K562 (cell line): ENCODE results near the gene PRRT2. TPM values are rescaled to one million over a fixed set of nuclear protein-coding genes. Genes with fewer than 3 reads are reported as not detected.

Source experiments
- EWSR1 ChIP-seq: fragments of 450-650 bp; IDR thresholded peaks from 2 replicates; pipeline ENCODE4 v1.6.1; 2018; ENCODE audit warnings: borderline replicate concordance, mild to moderate bottlenecking, low read depth, moderate library complexity; ENCODE audit not compliant: partially characterized antibody
- HDAC1 ChIP-seq, 2 experiments: fragments of 450-650 bp; IDR thresholded peaks; 2 replicates each; pipeline ENCODE4 v1.6.1; 2016 to 2017; ENCODE audit warnings: inconsistent platforms in 1 of 2, mild to moderate bottlenecking in 1 of 2, moderate library complexity in 1 of 2
- L3MBTL2 ChIP-seq: fragments of 450-650 bp; IDR thresholded peaks from 2 replicates; pipeline ENCODE4 v1.6.1; 2016; ENCODE audit warnings: mild to moderate bottlenecking, moderate library complexity
- PHB ChIP-seq: fragments of 250-450 bp; sonication (Bioruptor Pico); IDR thresholded peaks from 2 replicates; pipeline ENCODE4 v1.5.0; 2021
- PML ChIP-seq: IDR thresholded peaks from 2 replicates; pipeline ENCODE4 v1.6.1; 2012; ENCODE audit warnings: low read length, inconsistent platforms
- RB1 ChIP-seq: fragments of 450-650 bp; IDR thresholded peaks from 2 replicates; pipeline ENCODE4 v1.6.1; 2017; ENCODE audit warnings: low read depth, mild to moderate bottlenecking
- RFX1 ChIP-seq: fragments of 450-650 bp; IDR thresholded peaks from 2 replicates; pipeline ENCODE4 v1.6.1; 2016; ENCODE audit warnings: mild to moderate bottlenecking, moderate library complexity
- SIN3A ChIP-seq, 2 experiments: fragments of 150-350 bp in 1 of 2; IDR thresholded peaks; 2 replicates each; pipeline ENCODE4 v1.6.1; 2011 to 2016; ENCODE audit warnings: borderline replicate concordance in 2 of 2, low read depth in 2 of 2, low read length in 2 of 2, mild to moderate bottlenecking in 2 of 2, moderate library complexity in 2 of 2; ENCODE audit not compliant: control insufficient read depth in 1 of 2
- SRF ChIP-seq, 2 experiments: fragments of 250-450, 450-650 bp in 1 of 2; sonication (Bioruptor Pico) in 1 of 2; sonication (generic) in 1 of 2; formaldehyde crosslinking; IDR thresholded peaks; 2 replicates each; pipeline versions ENCODE4 v1.5.0 to v1.5.1; 2020 to 2022; ENCODE audit warnings: mild to moderate bottlenecking in 1 of 2, missing genetic modification reagents in 1 of 2
- ZKSCAN3 ChIP-seq: fragments of 250-450 bp; sonication (Bioruptor Pico); IDR thresholded peaks from 2 replicates; pipeline ENCODE4 v1.4.0; 2020
- ZNF431 ChIP-seq: sonication (generic); formaldehyde crosslinking; IDR thresholded peaks from 2 replicates; pipeline ENCODE4 v1.8.0; 2022; ENCODE audit warnings: mild to moderate bottlenecking, missing genetic modification reagents
- ZNF639 ChIP-seq, 2 experiments: fragments of 200-800 bp in 1 of 2; sonication (Bioruptor generic) in 1 of 2; sonication (generic) in 1 of 2; formaldehyde crosslinking in 1 of 2; IDR thresholded peaks in 1 of 2; conservative IDR thresholded peaks in 1 of 2; 2 replicates each; pipeline versions ENCODE4 v1.5.0 to v1.6.1; 2016 to 2020; ENCODE audit warnings: missing compliant biosample characterization in 1 of 2, missing genetic modification characterization in 1 of 2, missing genetic modification reagents in 1 of 2
- polyA plus RNA-seq, 8 experiments: library from polyadenylated mRNA; depleted of rRNA in 4 of 8; stranded (reverse) in 5 of 8; unstranded in 3 of 8; fragments of >200 nt; fragmentation: Nextera tagmentation in 2 of 8; fragmentation: Illumina TruSeq in 1 of 8; extraction: Ambion mirVana in 2 of 8; extraction: Trizol in 1 of 8; gene quantifications; 2 replicates each; pipeline versions ENCODE4 v1.2.1 to v1.2.3, GENCODE V29; 2011 to 2014; ENCODE audit warnings: inconsistent platforms in 1 of 8, missing spikeins in 1 of 8
- total RNA-seq, 7 experiments: library from RNA; depleted of rRNA in 6 of 7; stranded (reverse); fragments of >200 nt in 6 of 7; fragmentation: Illumina TruSeq in 2 of 7; extraction: Trizol in 2 of 7; gene quantifications; 2 replicates each; pipeline versions ENCODE4 v1.2.1 to v1.2.3, GENCODE V29; 2011 to 2021; ENCODE audit warnings: low replicate concordance in 1 of 7
- TF ChIP-seq, protein P1 (sequence below): fragments of 450-650 bp; IDR thresholded peaks from 2 replicates; pipeline ENCODE4 v1.6.1; 2018; ENCODE audit not compliant: partially characterized antibody
- TF ChIP-seq, protein P2 (sequence below): fragments of 200-800 bp; sonication (Bioruptor generic); IDR thresholded peaks from 2 replicates; pipeline ENCODE4 v1.6.1; 2017; ENCODE audit warnings: missing genetic modification characterization, missing compliant biosample characterization

Gene PRRT2
- total and polyA plus RNA-seq, 9 of the 15 experiments (the other 6 are each of a cell fraction or from before 2014, with no cell fraction given), result 0.11 to 1.0 (median 0.42) TPM; not detected in 2

GRCh38 chr16:29811896-29812665 lies at the start of gene PRRT2 (continued):
- TF ChIP-seq, protein P1, sequence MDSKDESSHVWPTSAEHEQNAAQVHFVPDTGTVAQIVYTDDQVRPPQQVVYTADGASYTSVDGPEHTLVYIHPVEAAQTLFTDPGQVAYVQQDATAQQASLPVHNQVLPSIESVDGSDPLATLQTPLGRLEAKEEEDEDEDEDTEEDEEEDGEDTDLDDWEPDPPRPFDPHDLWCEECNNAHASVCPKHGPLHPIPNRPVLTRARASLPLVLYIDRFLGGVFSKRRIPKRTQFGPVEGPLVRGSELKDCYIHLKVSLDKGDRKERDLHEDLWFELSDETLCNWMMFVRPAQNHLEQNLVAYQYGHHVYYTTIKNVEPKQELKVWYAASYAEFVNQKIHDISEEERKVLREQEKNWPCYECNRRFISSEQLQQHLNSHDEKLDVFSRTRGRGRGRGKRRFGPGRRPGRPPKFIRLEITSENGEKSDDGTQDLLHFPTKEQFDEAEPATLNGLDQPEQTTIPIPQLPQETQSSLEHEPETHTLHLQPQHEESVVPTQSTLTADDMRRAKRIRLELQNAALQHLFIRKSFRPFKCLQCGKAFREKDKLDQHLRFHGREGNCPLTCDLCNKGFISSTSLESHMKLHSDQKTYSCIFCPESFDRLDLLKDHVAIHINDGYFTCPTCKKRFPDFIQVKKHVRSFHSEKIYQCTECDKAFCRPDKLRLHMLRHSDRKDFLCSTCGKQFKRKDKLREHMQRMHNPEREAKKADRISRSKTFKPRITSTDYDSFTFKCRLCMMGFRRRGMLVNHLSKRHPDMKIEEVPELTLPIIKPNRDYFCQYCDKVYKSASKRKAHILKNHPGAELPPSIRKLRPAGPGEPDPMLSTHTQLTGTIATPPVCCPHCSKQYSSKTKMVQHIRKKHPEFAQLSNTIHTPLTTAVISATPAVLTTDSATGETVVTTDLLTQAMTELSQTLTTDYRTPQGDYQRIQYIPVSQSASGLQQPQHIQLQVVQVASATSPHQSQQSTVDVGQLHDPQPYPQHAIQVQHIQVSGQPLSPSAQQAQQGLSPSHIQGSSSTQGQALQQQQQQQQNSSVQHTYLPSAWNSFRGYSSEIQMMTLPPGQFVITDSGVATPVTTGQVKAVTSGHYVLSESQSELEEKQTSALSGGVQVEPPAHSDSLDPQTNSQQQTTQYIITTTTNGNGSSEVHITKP, result peak; percentile 69
- TF ChIP-seq ZKSCAN3 (CRISPR knock-in tag) (no peak), EWSR1 (no peak), RFX1 (peak; percentile 86; the same call in 1 of the 2 replicates), SRF (CRISPR knock-in tag; IDR thresholded peaks at IDR 0.05) (no peak), HDAC1 (IDR thresholded peaks at IDR 0.05) (peak in 1 of 2 experiments; percentile 13; a peak in 1 of 4 replicates), SIN3A (IDR thresholded peaks at IDR 0.05; ENCODE audit: borderline replicate concordance in 2 of 2, control insufficient read depth in 1 of 2, low read depth in 2 of 2, low read length in 2 of 2) (peak in 1 of 2 experiments; percentile 31; a peak in 1 of 4 replicates), ZNF639 (CRISPR knock-in tag; conservative IDR thresholded peaks at IDR 0.05 in 1 of 2, IDR thresholded peaks at IDR 0.05 in 1 of 2) (no peak; a peak in 1 of 4 replicates), PHB (CRISPR knock-in tag) (no peak), ZNF431 (no peak), RB1 (0 out of 2 replicates have a peak, but pooled peaks have one; percentile 11), L3MBTL2 (peak; percentile 58; the same call in 1 of the 2 replicates), PML (no peak)
- TF ChIP-seq, protein P2, sequence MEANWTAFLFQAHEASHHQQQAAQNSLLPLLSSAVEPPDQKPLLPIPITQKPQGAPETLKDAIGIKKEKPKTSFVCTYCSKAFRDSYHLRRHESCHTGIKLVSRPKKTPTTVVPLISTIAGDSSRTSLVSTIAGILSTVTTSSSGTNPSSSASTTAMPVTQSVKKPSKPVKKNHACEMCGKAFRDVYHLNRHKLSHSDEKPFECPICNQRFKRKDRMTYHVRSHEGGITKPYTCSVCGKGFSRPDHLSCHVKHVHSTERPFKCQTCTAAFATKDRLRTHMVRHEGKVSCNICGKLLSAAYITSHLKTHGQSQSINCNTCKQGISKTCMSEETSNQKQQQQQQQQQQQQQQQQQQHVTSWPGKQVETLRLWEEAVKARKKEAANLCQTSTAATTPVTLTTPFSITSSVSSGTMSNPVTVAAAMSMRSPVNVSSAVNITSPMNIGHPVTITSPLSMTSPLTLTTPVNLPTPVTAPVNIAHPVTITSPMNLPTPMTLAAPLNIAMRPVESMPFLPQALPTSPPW (CRISPR knock-in tag), result peak; percentile 41; the same call in 1 of the 2 replicates
